GM19240 (cell line): Measurements from ENCODE around the gene COMMD9.

Experiments used
- DNase-seq: peaks from one replicate; pipeline ENCODE4 v3.0.0; 2011; ENCODE audit warnings: low spot score; ENCODE audit not compliant: insufficient read length

COMMD9 gene

GRCh38 chr11:36257351-36257750 lies 31.9 kb downstream of the COMMD9 start:
- DNase-seq = no peak

GRCh38 chr11:36254713-36255112 lies 34.5 kb downstream of the COMMD9 start:
- DNase-seq = no peak

DNA sequence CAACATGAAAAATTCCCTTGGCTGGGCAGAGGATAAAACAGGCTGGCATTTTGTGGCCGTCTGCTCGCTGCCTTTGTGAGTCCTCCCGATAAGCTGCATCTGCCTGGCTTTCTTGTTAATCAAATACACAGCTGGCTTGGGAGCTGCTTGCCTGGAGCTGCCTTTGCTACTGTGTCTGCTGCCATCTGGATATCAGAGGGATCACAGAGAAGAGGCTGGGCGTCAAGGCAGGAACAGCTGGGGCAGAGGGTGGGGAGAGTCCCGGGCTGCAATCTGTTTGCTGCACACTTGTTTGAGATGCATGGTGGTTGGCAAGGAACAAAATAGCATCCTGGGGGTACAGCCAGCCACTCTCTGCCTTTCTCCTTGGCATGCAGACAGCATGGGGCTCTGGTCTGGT lies 36.0 kb downstream of the COMMD9 start:
- no peak for DNase-seq

GRCh38 chr11:36251823-36252222 lies 37.4 kb downstream of the COMMD9 start:
- DNase-seq = no peak

DNA sequence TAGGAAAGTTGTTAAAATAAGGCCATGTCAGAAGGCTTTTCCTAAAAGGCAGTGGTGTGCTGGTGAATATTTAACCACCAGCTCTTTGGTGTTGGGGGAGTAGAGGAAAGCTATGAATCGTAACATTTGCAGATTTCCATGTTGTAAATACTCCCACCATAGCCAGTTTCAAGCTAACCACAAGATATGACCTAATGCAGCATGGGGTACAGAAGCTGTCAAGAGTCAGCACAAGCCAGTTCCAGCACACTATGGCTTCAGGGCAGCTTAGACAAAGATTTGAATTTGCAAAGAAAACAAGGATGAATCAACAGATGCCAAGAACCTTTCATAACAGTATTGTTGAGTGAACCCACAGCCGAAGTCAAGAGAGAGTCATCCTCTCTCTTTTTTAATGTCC lies 40.0 kb downstream of the COMMD9 start:
- DNase-seq = no peak

DNA sequence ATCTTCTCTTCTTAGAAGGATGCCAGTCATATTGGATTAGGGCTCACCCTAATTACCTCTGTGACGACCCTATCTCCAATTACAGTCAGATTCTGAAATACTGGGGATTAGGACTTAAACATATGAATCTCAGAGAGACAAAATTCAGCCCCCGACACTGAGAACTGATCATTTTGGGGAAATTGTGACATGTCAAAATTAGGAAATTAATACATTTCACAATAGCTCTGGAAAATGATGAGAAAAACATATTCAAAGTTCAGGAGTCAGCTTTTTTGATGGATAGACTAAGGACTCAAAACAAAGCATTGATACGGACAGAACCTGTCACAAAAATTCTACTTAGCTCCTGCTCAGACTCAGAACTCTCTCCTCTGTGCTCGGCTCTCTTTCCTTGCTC lies 40.8 kb downstream of the COMMD9 start:
- no peak for DNase-seq

DNA sequence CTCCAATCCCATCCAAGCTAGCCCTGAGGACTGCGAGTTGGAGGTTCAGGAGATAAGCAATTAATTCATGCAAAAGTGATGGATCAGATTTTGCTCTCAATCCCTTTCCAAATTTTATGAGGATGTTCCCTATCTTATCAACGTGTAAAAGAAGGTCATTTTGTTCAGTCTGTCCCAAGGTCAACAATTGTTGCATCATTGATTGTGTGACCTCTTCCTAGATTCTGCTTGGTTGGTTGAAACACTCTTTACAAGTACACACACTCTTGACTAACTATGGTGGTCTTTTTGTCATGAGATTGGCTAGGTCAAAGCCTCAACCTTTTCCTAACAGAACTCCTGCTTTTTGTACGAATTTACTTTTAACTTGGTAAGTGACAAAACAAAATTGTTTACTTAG lies 41.7 kb downstream of the COMMD9 start:
- DNase-seq = no peak

GRCh38 chr11:36243641-36244040 lies 45.6 kb downstream of the COMMD9 start:
- DNase-seq = no peak

DNA sequence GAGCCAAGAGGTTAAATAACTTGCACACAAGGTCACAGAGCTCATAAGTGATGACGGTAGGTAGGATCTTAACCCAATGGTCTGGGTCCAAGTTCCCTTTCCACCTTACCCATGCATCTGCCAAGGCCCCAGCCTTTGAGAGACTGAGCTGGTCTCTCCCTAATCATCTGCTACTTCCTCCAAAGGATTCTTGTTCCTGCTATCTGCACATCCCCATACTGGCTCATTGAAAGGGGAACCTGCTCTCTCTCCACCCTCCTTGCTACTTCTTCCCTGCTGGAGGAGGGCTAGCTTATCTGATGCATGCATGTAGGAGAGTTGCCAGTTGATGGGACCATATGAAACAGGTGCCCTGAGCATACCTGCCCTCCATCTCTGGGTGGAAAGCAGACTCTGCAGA lies 47.7 kb downstream of the COMMD9 start:
- no peak for DNase-seq

- DNase-seq = no peak
Measured at GRCh38 chr11:36240801-36241200, 48.4 kb downstream of the COMMD9 start.

DNA sequence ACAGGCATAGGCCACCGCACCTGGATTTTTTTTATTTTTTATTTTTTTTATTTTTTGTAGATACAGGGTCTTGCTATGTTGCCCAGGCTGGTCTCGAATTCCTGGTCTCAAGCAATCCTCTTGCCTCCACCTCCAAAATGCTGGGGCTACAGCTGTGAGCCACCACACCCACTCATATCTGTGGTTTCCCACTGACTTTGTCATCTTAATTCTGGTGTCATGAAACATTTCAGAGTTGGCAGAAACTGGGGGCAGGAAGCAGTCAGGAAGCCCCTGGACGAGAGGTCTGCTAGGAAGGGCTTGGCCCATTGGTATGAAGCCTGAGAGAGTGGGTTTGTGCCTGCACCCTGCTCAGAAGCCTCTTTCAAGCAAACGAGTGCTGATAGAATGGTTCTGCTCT lies 49.1 kb downstream of the COMMD9 start:
- DNase-seq = no peak

DNA sequence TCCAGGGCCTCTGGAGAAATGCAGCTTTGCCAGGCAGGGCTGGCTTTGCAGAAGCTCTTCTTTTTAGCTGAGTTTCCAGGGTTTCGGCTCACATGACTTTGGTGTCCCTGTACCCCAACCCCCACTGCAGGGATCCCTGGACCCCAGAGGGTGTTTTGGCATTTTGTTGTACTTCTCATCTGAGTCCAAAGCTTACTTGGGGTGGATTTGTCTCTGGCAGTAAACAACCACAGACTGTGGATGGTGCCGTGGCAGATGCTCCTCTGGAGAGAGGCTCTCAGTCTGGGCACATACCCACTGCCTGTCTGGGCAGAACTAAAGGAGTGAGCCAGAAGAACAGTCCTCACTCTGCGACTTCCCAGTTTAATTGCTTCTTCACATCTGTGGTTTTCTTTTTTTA lies 49.6 kb downstream of the COMMD9 start:
- no peak for DNase-seq

GRCh38 chr11:36238881-36239280 lies 50.3 kb downstream of the COMMD9 start:
- no peak for DNase-seq

GRCh38 chr11:36238036-36238631 lies 51.1 kb downstream of the COMMD9 start:
- DNase-seq = no peak

- DNase-seq = no peak
Measured at GRCh38 chr11:36237391-36237790, 51.8 kb downstream of the COMMD9 start.

- no peak for DNase-seq
Measured at GRCh38 chr11:36235750-36236149, 53.5 kb downstream of the COMMD9 start.

DNA sequence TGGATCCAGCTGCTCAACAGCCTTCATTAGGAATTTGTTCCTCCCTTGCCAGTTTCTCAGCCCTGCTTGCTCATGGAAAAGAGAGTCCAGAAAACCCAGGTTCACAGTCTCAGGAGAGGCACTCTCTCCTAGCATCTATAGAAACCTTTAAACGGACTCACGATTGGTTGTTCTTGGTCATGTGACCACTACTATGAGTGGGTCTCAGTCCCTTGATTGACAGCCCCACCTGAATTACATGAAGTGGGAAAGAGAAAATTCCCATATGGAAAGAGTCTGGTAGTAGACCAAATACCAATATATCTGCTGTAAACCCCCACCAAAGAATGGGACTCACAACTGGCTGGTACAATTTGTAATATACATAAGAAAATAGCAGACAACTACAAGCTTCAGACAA lies 54.4 kb downstream of the COMMD9 start:
- no peak for DNase-seq

DNA sequence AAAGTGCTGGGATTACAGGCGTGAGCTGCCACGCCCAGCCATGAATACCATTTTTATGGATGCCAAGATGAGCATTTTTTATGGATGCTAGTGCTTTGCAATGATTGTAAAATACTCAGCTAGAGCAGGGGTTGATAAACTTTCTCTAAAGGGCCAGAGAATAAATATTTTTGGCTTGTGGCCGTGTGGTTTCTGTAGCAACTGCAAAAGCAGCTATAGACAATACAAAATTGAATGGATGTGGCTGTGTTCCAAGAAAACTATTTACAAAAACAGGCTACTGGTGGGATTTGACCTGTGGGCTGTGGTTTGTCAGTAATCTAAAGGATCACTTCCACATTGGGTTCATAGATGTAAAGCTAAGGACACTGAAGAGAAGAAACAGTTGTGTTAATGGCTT lies 56.0 kb downstream of the COMMD9 start:
- DNase-seq = no peak

DNA sequence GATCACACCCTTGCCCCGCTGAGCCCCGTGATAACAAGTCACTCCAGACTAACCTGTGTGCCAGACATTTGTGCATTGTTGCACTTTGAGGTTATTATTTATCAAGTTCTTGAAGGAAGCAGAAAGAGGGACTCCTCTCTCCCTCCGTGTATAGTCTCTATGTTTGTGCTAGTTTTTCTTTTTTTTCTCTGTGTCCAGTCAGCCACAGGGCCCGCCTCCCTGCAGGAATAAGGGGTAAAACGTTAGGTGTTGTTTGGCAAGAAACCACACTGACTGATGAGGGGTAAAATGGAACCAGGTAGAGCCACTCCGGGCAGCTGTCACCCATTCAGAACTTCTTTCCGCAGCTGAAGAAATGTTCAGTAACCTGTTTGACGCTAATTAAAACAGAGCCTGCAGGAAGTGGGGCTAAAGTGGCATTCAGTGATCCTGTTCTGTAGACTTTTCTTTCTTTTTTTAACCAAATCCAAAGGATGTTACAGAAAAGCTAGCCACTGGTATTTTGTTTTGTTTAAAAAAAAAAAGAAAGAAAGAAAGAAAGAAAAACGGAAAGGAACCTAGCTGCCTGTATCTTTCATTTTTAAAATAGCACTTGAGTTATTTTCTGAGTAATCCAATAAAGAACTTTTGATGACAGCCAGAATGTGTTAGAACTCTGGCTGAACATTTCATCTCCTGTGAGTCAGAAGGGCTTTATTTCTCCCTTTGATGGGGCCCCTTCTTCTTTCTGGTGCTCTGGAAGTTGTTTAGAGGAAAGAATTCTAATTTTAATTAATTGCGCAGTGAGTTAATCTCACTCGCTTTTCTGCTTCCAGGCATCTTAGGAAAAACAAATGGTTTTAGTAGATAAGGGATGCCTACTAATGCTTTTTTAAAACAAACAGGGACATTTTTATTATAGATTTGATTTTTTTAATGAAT lies 58.2 kb downstream of the COMMD9 start:
- DNase-seq = no peak

GRCh38 chr11:36229091-36229705 lies 60.0 kb downstream of the COMMD9 start:
- DNase-seq = no peak

- no peak for DNase-seq
Measured at GRCh38 chr11:36228689-36229088, 60.5 kb downstream of the COMMD9 start.

DNA sequence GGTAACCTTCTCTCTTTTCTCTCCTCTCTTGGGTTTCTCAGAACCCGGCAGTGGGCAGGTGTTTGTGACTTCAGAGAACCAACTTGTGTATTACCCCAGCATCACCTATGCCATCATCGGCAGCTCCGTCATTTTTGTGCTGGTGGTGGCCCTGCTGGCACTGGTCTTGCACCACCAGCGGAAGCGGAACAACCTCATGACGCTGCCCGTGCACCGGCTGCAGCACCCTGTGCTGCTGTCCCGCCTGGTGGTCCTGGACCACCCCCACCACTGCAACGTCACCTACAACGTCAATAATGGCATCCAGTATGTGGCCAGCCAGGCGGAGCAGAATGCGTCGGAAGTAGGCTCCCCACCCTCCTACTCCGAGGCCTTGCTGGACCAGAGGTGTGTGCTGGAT lies 62.2 kb downstream of the COMMD9 start:
- DNase-seq = no peak
